Endothelial cell (in vitro differentiated cells): ENCODE data around the gene HSF2. TPM values are rescaled to one million over a fixed set of nuclear protein-coding genes. Genes with fewer than 3 reads are reported as not detected.
"Not testable (repeated sequence)": the region's sequence is repeated elsewhere in the genome, so short reads cannot be mapped to it uniquely, and the experiment has no call there.

ENCODE experiments used
- DNase-seq: peaks from one replicate; pipeline ENCODE4 v3.0.0; 2021; ENCODE audit warnings: low spot score
- H3K27ac Mint-ChIP-seq: one replicate; pipeline ENCODE4 v1.8.0; 2021; ENCODE audit warnings: mixed read lengths, inconsistent platforms; ENCODE audit not compliant: unreplicated experiment
- H3K27me3 Mint-ChIP-seq: one replicate; pipeline ENCODE4 v1.8.0; 2021; ENCODE audit warnings: mild to moderate bottlenecking, moderate library complexity, mixed read lengths, inconsistent platforms; ENCODE audit not compliant: unreplicated experiment
- H3K36me3 Mint-ChIP-seq: one replicate; pipeline ENCODE4 v1.8.0; 2021; ENCODE audit warnings: mild to moderate bottlenecking, low read depth, mixed read lengths, inconsistent platforms; ENCODE audit not compliant: unreplicated experiment
- H3K4me1 Mint-ChIP-seq: one replicate; pipeline ENCODE4 v1.8.0; 2021; ENCODE audit warnings: mild to moderate bottlenecking, mixed read lengths, inconsistent platforms; ENCODE audit not compliant: unreplicated experiment
- H3K4me3 Mint-ChIP-seq: one replicate; pipeline ENCODE4 v1.8.0; 2021; ENCODE audit warnings: mild to moderate bottlenecking, mixed read lengths, inconsistent platforms; ENCODE audit not compliant: unreplicated experiment
- H3K9me3 Mint-ChIP-seq: one replicate; pipeline ENCODE4 v1.8.0; 2021; ENCODE audit warnings: mixed read lengths, inconsistent platforms; ENCODE audit not compliant: unreplicated experiment
- CTCF ChIP-seq: fragments of 200-600 bp; sonication (generic); IDR thresholded peaks from one replicate; pipeline ENCODE4 v1.5.0; 2021; ENCODE audit warnings: antibody characterized with exemption; ENCODE audit not compliant: unreplicated experiment
- total RNA-seq: library from RNA; stranded (reverse); fragmentation: NEBNext Ultra II Directional; extraction: Animal tissue kit (Norgen Biotek cat#: 25700); gene quantifications from one replicate; pipeline ENCODE4 v1.2.1, GENCODE V29; 2021; ENCODE audit not compliant: unreplicated experiment

HSF2 gene
- total RNA-seq, 1 donor from 2014 or later = 13.9 TPM

- Mint-ChIP-seq H3K9me3 (peaks cover 7% of the 10 kb centered on the region), H3K36me3 (peaks cover 64% of the 10 kb centered on the region), H3K4me1 (no peaks in the 10 kb centered on the region), H3K27ac (no peak overlapping the region), H3K4me3 (no peak overlapping the region), H3K27me3 (peaks cover 2% of the 10 kb centered on the region)
- no peak for DNase-seq
- TF ChIP-seq CTCF = no peak
These were observed 39.5 kb downstream of the HSF2 start for GRCh38 chr6:122438975-122439374.

DNA sequence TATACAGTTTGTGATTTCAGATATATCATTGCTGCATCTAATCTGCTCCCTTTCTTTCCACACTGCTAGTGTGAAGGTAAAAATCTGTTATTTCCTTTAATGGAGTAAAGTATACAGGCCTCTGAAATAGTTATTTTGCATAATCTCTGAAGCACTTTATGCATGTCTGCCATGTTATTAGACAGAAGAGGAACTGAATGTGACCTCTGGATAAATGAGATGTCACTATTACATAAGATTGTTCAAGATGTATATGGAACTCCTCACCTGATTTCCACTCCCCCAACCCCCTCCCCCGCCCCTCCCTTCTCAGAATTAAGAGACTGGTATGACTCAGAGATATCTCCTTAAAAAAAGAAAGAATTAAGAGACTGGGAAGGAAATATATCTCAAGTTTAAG, 45.8 kb downstream of the HSF2 start:
- Mint-ChIP-seq H3K27me3 (no peaks in the 10 kb centered on the region), H3K4me1 (no peaks in the 10 kb centered on the region), H3K27ac (no peak overlapping the region), H3K4me3 (no peak overlapping the region), H3K9me3 (no peaks in the 10 kb centered on the region), H3K36me3 (peaks cover 39% of the 10 kb centered on the region)
- no peak for DNase-seq
- TF ChIP-seq CTCF = no peak

GRCh38 chr6:122449069-122449468, 49.6 kb downstream of the HSF2 start:
- TF ChIP-seq CTCF = no peak
- Mint-ChIP-seq H3K27me3 (no peaks in the 10 kb centered on the region), H3K27ac (no peak overlapping the region), H3K4me3 (no peak overlapping the region), H3K4me1 (no peaks in the 10 kb centered on the region), H3K36me3 (peaks cover 30% of the 10 kb centered on the region), H3K9me3 (no peaks in the 10 kb centered on the region)
- no peak for DNase-seq

- Mint-ChIP-seq H3K4me1 (no peaks in the 10 kb centered on the region), H3K9me3 (no peaks in the 10 kb centered on the region), H3K27me3 (no peaks in the 10 kb centered on the region), H3K4me3 (no peak overlapping the region), H3K27ac (no peak overlapping the region), H3K36me3 (peaks cover 41% of the 10 kb centered on the region)
- no peak for DNase-seq
- no peak for TF ChIP-seq CTCF
These were observed 53.1 kb downstream of the HSF2 start for GRCh38 chr6:122452509-122452908.

DNA sequence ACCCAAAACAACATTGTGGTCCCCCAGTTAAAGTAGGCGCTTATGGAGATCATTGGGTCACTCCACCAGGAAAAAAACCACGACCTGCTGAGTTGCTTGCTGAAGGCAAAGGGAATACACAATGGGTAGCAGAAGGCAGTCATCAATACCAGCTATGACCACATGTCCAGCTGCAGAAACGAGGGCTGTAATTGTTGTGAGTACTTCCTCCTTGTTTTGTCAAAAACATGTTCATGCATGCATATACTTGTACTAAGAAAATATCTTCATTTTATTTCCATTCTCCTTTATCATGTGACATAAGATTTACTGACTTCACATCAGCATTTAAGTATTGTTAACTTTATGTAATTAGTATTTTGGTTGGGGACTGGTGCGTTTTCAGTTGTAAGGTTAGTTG, 55.2 kb downstream of the HSF2 start:
- Mint-ChIP-seq H3K4me1 (no peaks in the 10 kb centered on the region), H3K4me3 (no peak overlapping the region)

GRCh38 chr6:122455116-122455515, 55.7 kb downstream of the HSF2 start:
- not testable (repeated sequence) for H3K9me3 Mint-ChIP-seq, DNase-seq, H3K27me3 Mint-ChIP-seq, H3K4me1 Mint-ChIP-seq, H3K27ac Mint-ChIP-seq, H3K4me3 Mint-ChIP-seq
- H3K36me3 Mint-ChIP-seq = peaks cover 33% of the 10 kb centered on the region

More for the DNA sequence above, 55.2 kb downstream of the HSF2 start:
- Mint-ChIP-seq H3K36me3 (peaks cover 34% of the 10 kb centered on the region), H3K9me3 (no peaks in the 10 kb centered on the region), H3K27ac (no peak overlapping the region), H3K27me3 (no peaks in the 10 kb centered on the region)
- DNase-seq = no peak
- TF ChIP-seq CTCF = no peak
